AG04450 (cell line): ENCODE measurements around the gene LRMDA. TPM values are rescaled to one million over a fixed set of nuclear protein-coding genes. Genes with fewer than 3 reads are reported as not detected.
A peak's percentile ranks its signal among the peaks of the same experiment; 100 is the strongest.

Experiments used
- CTCF ChIA-PET: fragments of 300-600, 350-600 bp; formaldehyde crosslinking; extraction: SDS; loops from one replicate; lab custom pipeline; 2022; ENCODE audit warnings: antibody characterized with exemption, inconsistent platforms; lab: Charles Lee
- POLR2A ChIA-PET: fragments of 350-600 bp; formaldehyde crosslinking; extraction: SDS; loops from one replicate; lab custom pipeline; 2021; ENCODE audit warnings: antibody characterized with exemption, inconsistent platforms; lab: Yijun Ruan, JAX
- DNase-seq: peaks from one replicate; pipeline ENCODE4 v3.0.0-alpha.2; 2011; ENCODE audit warnings: low read depth, low spot score
- H3K27ac ChIP-seq: one replicate; pipeline ENCODE4 v1.5.1; 2012; ENCODE audit warnings: low read depth, low read length, control low read depth
- H3K27me3 ChIP-seq: one replicate; pipeline ENCODE4 v1.6.0; 2012; ENCODE audit warnings: low read length; ENCODE audit not compliant: control insufficient read depth, insufficient read depth
- H3K4me3 ChIP-seq: 2 replicates; pipeline ENCODE4 v1.5.1; 2011; ENCODE audit warnings: mild to moderate bottlenecking, low read depth, low read length, control low read depth
- H3K9me3 ChIP-seq: 2 replicates; pipeline ENCODE4 v1.5.1; 2012; ENCODE audit warnings: low read length; ENCODE audit not compliant: control insufficient read depth, insufficient read depth
- polyA plus RNA-seq: library from polyadenylated mRNA; depleted of rRNA; stranded (reverse); fragments of >200 nt; gene quantifications from 2 replicates; pipeline ENCODE4 v1.2.3, GENCODE V29; 2011
- TF ChIP-seq, protein P1 (sequence below): IDR thresholded peaks from 2 replicates; pipeline ENCODE4 v1.5.1; 2011; ENCODE audit warnings: low read depth, low read length, control low read depth, inconsistent platforms

LRMDA gene
- polyA plus RNA-seq, 1 experiment, result 0.12 TPM

DNA sequence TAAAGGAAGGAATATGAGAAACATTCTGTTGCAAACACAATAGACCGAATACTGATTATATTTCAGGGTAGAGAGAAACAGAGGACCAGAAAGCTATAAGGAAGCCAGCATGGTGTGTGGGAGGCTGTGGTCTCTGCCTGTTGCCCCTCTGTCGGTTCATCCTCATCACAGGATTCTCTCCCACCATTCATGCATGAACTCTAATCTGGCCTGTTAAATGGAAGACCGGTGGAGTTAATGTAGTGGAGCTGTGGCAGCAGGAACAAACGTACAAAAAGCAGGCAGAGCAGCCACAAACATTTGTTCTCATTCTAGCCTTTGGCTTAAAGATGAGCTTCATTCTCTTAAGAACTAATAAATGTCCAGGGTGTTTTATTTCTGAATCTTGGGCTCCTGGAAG is 902.4 kb downstream of the LRMDA start:
- CTCF ChIA-PET, result no interaction called here

DNA sequence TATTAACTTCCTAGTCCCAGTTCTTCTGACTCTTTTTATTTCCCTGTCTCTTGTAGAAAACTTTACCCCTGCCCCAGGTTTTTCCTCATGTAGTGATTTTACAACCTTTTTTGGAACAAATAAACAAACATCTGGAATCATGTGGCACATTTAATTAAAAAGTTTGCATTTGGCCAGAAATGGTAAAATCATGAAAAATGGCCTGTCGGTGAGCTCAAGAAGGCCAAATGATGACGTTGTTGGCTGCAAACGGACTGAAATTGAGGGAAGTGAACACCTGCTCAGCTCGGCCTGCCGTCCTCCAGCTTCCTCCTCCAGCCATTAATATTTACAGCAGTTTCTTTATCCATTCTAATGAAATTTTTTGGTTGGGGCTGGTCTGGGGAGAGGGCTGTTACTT is 902.8 kb downstream of the LRMDA start:
- no peak overlapping the region for H3K27ac ChIP-seq
- no peak overlapping the region for H3K4me3 ChIP-seq
- TF ChIP-seq, protein P1, sequence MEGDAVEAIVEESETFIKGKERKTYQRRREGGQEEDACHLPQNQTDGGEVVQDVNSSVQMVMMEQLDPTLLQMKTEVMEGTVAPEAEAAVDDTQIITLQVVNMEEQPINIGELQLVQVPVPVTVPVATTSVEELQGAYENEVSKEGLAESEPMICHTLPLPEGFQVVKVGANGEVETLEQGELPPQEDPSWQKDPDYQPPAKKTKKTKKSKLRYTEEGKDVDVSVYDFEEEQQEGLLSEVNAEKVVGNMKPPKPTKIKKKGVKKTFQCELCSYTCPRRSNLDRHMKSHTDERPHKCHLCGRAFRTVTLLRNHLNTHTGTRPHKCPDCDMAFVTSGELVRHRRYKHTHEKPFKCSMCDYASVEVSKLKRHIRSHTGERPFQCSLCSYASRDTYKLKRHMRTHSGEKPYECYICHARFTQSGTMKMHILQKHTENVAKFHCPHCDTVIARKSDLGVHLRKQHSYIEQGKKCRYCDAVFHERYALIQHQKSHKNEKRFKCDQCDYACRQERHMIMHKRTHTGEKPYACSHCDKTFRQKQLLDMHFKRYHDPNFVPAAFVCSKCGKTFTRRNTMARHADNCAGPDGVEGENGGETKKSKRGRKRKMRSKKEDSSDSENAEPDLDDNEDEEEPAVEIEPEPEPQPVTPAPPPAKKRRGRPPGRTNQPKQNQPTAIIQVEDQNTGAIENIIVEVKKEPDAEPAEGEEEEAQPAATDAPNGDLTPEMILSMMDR, result no peak
- H3K9me3 ChIP-seq, result no peaks in the 10 kb centered on the region
- H3K27me3 ChIP-seq, result no peaks in the 10 kb centered on the region
- ChIA-PET CTCF (no interaction called here), POLR2A (no interaction called here)
- DNase-seq, result no peak

More for the DNA sequence above, 902.4 kb downstream of the LRMDA start:
- no peaks in the 10 kb centered on the region for H3K9me3 ChIP-seq
- no peak overlapping the region for H3K4me3 ChIP-seq
- no peaks in the 10 kb centered on the region for H3K27me3 ChIP-seq
- no peak overlapping the region for H3K27ac ChIP-seq
- DNase-seq, result no peak
- POLR2A ChIA-PET, result no interaction called here
- TF ChIP-seq, protein P1, result no peak

DNA sequence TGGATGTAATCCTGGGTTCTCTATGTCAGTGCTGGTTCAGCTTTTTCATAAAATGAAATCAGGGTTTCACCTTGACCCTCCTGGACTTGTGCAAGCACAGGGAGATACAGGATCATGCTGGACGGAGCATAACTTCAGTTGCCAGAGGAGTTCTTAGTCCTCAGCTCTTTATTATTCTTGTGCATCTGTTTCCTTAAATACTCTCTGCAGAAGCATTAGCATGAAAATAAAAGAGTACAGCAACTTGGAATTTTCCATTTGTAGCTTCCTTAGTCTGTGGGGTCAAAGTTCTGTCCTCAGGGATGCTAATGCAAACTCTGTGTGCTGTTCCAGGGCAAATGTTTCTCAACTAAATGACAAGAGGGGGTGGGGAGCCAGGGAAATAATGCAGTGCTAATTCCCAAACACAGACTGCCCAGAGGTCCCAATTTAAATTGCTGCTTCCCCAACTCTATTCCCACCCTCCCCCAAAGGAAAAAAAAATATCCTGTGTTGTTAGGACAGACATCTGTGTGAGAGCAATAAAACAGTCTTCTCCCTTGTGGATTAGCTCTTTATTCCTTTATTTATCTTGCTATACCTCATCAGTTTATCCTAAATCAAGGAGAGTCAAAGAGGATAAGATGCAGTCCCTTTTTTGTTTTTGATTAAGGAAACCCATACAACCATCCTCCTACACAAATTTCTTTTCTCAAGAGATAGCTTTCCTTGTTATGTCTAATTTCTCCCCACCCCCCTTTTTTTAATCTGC is 905.0 kb downstream of the LRMDA start:
- Histone ChIP-seq H3K27me3 (no peaks in the 10 kb centered on the region), H3K9me3 (no peaks in the 10 kb centered on the region), H3K4me3 (no peak overlapping the region), H3K27ac (no peak overlapping the region)
- TF ChIP-seq, protein P1, result no peak
- POLR2A ChIA-PET, result interaction anchor here (0.6 kb wide), 1 partner anchor 241 kb away, joined by 4 read pairs; no protein-coding TSS in a partner anchor
- DNase-seq, result no peak
- CTCF ChIA-PET, result interaction anchor here (0.8 kb wide), 1 partner anchor 300 kb away, joined by 3 read pairs; no protein-coding TSS in a partner anchor

DNA sequence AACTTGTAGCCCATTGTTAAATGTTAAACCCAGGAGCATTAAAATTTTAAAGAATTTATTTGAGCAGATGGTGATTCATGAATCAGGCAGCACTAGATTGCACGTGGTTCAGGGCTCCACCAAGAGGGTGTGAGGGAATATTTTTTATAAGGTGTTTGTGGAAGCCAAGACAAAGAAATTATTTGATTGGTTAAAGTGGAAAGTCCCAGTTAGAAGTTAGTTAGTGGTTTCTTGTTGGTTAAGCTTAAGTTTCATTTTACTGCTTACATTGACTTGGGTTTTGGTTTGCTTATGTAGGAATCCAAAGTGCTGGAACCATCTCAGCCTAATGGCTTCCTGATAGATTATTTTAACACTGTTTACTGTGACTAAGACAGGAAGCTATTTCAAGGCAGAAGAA is 906.2 kb downstream of the LRMDA start:
- POLR2A ChIA-PET, result interaction anchor here (0.6 to 1.4 kb wide), 3 partner anchors 17 to 95 kb away, joined by 3 to 5 read pairs (median 3); no protein-coding TSS in a partner anchor
- Histone ChIP-seq H3K4me3 (no peak overlapping the region), H3K27ac (peak overlapping the region; percentile 63), H3K9me3 (no peaks in the 10 kb centered on the region), H3K27me3 (no peaks in the 10 kb centered on the region)
- CTCF ChIA-PET, result interaction anchor here (0.6 kb wide), 1 partner anchor 223 kb away, joined by 3 read pairs; no protein-coding TSS in a partner anchor
- TF ChIP-seq, protein P1, result no peak
- DNase-seq, result peak; percentile 69

DNA sequence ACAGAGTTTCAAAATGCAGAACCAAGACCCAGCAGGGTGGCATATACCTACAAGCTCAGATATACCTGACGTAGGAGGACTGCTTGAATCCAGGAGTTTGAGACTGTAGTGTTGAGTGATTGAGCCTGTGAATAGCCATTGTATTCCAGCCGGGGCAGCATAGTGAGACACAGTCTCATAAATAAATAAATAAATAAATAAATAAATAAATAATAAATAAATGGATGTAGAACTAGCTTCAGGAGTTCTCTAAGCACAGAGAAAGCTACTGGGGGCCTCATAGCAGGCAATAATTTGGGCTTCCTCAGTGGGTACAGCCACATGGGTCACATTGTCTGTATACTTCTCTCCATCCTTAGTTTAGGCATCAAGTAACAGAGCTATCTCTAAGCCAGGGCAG is 906.8 kb downstream of the LRMDA start:
- no peaks in the 10 kb centered on the region for H3K9me3 ChIP-seq
- no peak overlapping the region for H3K27ac ChIP-seq
- TF ChIP-seq, protein P1, result no peak
- H3K4me3 ChIP-seq, result no peak overlapping the region
- ChIA-PET POLR2A (interaction anchor here (0.7 to 1.4 kb wide), 2 partner anchors 16 to 86 kb away, joined by 3 to 5 read pairs; no protein-coding TSS in a partner anchor), CTCF (no interaction called here)
- DNase-seq, result no peak
- H3K27me3 ChIP-seq, result no peaks in the 10 kb centered on the region
